ELR (cell line): ENCODE results near the gene YBEY.

Experiments
- DNase-seq: peaks from one replicate; pipeline ENCODE4 v3.0.0-alpha.2; 2015; ENCODE audit warnings: low read depth

The YBEY gene

DNA sequence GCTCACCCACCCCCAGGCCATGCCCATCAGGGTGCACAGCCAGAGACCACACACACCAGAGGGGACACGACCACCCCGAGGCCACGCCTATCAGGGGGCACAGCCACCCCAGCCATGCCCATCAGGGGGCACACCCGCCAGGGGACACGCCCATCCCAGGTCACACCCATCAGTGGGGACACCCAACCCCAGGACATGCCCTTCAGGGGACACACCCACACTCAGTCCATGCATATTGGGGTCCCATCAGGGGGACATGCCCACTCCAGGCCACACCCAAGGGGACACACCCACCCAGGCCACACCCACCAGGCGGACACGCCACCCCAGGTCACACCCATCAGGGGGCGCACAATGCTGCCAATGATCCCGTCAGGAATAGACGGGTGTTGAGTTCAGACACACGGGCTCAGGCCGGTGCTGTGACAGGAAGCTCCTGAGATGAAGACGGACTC lies 21.4 kb upstream of the YBEY start:
- no peak for DNase-seq

DNA sequence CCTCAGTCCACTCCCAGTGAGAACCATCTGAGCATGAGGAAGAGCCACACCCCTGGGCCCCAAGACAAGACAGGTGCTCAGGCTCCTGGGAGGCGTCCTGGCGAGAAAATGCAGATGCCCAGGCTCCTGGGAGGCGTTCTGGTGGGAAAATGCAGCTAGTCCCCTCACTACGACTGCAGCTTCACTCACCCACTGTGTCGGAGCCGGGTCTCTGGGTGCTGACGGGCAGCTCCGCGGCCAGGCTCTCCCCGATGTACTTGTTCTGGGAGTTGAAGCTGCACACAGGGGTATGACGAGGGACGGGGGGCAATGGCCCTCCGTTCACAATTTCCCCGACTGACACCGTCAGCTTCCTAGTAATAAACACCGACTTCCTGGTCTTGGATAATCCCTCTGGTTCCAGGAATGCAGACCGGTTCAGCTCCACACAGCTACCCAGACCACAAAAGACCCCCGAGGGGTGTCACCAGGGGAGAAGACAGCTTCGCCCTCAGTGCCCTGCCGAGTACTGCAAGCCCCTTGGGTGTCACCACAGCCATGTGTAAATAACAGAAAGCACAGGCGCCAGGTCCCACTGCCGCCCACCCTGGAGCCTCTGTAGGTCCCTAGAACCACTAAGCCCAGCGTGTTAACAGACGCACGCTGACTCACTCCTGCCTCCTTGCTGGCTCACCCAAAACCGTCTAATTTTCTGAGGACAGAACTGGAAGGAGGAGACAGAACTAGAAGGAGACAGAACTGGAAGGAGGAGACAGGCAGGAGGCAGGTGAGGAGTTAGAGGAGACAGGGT lies 20.2 kb upstream of the YBEY start:
- peak; percentile 15 for DNase-seq

DNA sequence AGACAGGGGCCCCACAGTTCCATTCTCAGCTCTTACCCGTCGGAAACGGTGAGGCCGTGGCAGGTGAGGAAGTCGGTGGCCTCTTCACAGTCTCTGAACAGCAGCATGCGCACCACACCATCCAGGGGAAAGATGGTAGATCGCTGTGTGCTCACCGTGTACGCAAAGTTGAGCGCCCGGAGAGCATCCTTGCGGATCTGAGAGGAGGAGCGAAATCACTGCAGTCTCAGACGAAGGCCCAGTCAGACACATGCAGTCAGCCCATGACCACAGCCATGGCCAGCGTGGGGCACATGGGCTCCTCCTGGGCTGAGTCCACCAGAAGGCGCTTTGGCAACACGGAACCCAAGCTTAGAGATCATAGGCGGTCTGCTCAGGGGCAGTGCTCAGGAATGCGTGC lies 19.2 kb upstream of the YBEY start:
- no peak for DNase-seq

DNA sequence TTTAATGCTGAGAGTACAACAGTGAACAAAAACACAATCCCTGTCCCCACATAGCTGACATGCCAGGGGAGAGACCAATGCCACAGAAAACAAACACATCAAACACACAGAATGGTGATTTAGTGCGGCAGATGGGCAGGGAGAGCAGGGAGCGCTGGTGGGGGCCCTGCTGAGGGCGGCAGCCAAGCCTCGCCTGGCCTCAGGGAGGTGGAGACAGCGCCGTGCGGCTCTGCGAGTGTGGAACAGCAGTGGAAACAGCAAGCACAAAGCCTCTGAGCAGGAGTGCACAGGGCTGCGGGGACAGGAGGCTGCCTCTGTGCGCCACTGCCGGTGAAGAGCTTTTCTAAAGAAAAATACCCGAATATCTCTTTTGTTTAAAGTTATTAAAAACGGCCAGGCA lies 17.8 kb upstream of the YBEY start:
- DNase-seq, result no peak

DNA sequence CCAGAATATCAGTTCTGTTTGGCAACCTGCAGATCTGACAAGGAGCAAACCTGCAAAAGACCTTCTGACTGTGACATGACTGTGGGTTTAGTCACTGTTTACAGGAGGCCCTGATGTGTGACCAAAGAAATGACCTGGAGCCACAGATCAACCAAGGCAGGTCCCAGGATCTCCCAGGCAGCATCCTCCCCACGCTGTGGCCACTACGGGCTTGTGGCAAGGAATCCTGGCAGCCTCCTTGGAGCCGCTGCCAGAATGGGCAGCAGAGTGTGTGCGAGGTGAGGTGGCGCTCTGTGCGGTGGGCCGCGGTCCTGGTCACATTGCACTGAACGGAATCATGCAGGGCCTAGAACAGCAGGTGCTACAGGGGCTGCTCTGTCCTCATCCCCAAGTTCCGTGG lies 16.7 kb upstream of the YBEY start:
- DNase-seq, result peak; percentile 28

DNA sequence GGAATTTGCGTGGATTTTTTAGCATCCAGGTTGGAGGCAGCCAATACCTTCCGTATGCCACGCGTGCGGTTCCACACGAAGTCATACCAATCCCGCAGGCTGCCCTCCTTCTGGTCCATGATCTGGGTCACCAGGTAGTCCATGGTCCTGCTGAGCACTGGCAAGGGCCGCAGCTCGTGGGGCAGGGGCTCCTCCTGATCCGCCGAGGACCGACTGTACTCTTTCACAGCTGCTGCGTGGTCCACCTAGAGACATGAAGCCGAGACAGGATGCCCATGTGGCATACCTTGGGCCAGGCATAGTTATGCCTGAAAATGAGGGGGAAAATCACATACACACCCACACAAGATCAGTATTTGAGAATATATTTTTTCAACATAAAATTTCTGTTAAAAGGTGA lies 12.8 kb upstream of the YBEY start:
- DNase-seq, result no peak

DNA sequence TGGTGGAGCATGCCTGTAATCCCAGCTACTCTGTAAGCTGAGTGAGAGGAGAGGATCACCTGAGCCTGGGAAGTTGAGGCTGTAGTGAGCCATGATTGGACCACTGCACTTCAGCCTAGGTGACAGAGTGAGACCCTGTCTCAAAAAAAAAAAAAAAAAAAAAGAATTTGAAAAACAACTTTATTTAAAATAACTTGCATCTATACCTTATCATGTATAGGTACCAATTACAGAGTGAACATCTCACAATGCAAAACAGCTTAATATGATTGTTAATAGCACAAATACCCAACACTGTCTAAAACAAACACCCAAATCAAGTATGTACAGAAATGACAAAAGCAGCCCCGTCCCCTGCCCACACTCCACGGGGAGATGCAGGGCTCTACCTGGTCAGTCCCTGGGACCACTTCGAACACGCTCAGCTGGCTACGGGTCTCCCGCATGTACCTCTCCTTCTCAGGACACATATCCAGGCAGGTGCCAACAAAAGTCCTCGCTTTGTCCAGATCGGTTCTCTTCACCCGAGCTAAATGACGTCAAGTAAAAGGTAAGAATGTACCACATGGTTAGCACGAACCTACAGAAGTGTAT lies 11.2 kb upstream of the YBEY start:
- no peak for DNase-seq

DNA sequence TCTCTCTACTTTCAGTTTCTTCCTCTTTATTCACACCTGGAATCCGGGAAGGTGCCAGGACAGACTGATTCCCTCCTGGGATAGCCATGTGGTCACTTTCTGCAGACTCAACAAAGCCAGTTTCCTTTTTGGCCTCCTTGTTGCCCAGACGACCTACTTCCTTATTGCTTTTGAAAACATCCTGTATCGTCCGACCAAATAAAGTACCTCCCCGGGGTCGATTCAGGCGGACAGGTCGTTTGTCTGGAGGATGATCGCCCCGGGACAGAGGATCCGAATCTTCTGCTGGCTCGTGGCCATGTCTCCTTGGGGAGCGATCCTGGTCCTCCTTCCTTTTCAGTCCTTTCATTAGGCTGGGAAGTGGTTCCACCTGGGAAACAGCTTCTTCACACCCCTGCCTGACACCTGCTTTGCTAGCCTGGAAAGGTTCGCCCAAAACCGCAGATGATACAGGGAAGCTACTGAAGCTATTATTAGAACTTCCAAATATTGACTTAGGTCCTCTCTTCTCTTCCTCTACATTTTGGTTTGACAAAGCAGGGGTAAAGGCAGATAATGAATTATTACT lies 2.0 kb upstream of the YBEY start:
- no peak for DNase-seq

DNA sequence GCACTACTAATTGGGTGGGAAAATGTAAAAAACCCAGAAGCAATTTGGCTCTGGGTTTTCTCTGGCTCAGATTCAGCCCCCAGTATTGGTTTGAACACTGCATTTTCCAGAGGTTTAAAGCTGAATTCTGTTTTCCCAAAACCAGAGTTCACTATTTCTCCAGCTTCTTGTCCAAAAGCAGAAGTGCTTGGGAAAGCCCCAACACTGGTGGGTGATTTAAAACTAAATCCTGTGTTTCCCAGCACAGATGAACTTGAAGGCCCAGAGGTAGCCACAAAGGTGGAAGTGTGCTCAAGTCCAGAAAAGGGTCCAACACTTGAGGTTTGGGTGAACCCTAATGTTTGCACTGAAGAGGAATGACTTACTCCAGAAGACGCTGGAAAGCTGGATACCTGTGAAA lies 1.4 kb upstream of the YBEY start:
- no peak for DNase-seq

DNA sequence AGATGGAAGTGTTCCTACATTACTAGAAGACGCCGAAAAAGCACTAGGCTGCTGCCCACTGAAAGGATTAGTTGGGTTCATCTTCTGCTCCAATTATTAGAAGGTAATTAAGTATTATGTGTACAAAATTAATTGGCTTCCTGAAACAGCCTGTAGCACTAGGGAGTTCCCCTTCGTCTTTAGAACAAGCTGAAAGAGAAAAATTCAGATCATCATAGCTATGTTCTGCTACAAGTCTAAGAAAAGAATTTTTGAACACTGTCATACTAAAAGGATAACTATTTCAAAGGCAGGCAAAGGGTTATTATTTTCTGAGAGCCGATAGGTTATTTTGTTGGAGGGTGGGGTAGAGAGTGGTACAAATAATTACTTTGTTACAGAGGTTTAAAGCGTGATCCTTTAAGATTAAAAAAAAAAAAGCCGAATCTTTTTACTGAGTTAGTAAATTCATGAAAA lies 908 bp upstream of the YBEY start, which contains the start of gene MCM3AP:
TSS of gene MCM3AP (minus strand) at position 406 of the 456 bp plus-strand sequence. CDS start at position 81, 325 bp downstream.
- DNase-seq, result no peak

DNA sequence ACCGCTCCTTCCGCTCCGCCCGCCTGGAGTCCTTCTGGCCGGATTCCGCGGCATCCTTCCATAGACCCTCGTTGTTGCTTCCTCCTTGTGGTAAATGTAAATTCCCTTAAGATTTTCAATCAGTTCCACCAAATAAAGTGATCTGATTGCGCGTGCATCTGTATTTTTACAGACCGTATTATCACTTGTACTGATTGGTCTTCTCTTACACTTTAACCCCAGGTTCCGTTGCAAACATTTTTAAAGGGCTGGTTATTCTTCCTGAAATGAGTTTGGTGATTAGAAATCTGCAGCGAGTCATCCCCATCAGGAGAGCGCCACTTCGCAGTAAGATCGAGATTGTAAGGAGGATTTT lies 483 bp downstream of the YBEY start:
- no peak for DNase-seq

DNA sequence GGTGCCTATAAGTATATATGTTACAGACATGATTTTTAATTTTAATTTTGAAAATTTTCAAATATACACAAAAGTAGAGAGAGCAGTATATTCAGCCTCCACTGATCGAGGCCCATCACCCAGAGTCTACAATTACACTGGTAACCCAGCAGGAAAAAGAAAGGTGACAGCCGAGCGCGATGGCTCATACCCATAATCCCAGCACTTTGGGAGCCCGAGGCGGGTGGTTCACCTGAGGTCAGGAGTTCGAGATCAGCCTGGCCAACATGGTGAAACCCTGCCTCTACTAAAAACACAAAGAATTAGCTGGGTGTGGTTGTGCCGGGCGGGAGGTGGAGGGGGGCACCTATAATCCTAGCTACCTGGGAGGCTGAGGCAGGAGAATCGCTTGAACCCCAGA lies 1.4 kb downstream of the YBEY start:
- no peak for DNase-seq

DNA sequence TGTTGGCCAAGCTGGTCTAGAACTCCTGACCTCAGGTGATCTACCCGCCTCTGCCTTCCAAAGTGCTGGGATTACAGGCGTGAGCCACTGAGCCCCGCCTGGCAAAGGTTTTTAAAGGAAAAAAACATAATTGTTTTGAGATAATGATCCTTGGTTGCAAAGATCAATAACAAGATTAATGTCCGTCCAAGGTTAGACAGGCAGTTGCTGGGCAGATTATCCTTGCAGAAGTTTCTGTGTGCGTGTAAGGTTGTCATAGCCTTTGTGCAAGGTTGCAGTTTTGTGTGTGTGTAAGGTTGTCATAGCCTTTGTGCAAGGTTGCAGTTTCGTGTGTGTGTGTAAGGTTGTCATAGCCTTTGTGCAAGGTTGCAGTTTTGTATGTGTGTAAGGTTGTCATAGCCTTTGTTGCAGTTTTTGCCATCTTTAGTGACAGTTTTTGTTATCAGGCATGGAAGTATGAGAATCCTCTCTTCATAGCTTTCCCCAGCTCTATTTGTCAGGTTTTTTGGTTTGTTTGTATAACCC lies 3.6 kb downstream of the YBEY start:
- DNase-seq, result no peak

DNA sequence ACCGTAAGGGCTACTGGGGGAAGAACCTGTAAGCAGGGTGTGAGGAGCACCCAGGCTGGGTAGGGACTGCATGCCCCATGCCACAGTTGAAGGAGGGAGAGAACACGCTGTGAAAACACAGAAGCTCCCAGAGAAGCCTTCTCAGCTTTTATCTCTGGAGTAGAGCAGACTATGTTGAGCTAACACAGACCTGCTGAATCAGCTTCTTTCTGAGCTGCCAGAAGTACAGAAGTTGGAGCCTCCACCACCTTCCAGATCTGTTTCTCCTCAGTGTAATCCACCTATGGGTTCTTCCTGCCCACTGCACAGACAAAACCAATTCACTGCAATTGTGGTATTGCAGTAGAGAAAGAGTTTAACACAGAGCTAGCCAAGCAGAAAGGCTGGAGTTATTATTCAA lies 5.4 kb downstream of the YBEY start:
- no peak for DNase-seq

DNA sequence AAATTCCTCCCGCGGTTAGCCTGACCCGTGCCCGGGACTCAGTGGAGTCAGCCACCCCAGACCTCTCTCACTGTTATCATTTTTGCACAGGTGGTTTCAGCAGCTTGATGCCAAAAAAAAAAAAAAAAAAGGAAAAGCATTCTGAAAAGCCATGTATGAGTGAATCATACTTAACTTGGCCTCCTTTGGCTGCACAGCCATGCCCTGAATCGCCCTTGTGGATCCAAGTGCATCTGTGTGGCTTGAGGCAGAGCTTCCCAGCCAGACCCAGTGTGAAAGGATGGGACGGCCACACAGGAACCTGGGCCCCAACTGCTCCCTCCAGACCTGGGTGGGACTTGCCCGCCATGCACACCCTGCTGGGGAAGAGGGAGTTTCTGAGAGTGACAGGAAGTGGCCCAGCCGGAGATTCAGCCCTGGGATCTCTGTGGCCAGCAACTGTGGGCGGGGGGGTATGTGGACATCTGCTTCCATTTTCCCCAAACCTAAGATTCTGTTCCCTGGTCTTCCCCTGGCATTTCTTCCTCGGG lies 8.6 kb downstream of the YBEY start:
- peak; percentile 48 for DNase-seq

DNA sequence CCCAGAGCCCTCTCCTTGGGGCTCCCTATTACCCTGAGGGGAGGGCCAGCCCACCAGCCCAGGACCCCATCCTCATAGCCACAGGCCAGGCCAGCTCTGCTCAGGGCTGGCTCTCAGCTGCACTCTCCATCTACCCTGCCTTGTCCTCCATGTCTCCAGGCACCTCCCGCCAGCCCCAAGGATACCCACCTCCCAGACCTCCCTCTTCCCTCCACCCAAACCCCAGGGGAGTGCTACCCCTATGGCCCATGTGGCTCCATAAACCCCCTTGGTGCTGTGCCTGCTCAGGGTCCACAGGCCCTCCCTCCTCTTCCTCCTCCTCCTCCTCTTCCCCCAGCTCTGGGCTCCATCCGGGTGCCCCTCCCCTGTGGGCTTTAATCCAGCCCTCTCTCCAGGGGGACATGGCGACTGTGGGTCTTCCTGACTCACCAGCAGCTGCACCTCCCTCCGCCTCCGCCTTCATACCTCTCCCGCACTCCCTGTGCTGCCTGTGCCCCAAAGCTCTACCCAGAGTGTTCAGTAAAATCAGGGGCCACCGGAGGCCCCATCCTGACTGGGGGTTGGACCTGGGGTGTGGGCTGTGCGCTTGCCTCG lies 9.1 kb downstream of the YBEY start:
- DNase-seq, result peak; percentile 26

DNA sequence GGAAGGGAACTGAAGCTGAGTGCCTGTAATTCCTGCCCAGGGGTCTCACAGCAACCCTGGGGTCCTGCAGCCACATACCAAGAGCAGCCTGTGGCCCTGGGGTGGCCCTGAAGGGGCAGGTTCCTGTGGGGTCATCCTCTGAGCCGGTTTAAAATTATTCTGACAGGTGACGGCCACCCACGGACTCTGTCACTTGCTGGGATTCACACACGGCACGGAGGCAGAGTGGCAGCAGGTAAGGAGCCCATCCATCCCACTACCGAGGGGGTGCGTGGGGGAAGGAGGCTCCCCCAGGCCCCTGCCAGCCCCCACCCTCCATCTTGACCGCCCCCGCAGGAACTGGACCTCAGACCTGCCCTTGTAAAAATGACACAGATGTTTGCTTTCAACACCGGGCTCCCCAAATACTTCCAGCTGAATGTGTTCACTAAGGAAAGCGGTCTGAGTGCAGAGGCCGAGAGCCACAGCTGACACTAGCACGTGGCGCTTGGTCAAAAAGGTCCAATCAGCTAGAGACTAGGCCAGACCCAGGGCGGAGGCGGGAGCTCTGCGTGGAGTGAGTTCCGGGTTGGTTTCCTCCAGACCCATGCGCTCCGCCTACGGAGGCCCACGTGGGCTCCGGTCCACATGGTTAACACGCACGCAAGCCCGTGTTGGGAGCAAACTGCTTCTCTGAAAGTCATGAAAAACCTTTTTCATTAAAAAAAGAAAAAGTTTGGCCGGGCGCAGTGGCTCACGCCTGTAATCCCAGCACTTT lies 10.0 kb downstream of the YBEY start:
- peak; percentile 20 for DNase-seq

DNA sequence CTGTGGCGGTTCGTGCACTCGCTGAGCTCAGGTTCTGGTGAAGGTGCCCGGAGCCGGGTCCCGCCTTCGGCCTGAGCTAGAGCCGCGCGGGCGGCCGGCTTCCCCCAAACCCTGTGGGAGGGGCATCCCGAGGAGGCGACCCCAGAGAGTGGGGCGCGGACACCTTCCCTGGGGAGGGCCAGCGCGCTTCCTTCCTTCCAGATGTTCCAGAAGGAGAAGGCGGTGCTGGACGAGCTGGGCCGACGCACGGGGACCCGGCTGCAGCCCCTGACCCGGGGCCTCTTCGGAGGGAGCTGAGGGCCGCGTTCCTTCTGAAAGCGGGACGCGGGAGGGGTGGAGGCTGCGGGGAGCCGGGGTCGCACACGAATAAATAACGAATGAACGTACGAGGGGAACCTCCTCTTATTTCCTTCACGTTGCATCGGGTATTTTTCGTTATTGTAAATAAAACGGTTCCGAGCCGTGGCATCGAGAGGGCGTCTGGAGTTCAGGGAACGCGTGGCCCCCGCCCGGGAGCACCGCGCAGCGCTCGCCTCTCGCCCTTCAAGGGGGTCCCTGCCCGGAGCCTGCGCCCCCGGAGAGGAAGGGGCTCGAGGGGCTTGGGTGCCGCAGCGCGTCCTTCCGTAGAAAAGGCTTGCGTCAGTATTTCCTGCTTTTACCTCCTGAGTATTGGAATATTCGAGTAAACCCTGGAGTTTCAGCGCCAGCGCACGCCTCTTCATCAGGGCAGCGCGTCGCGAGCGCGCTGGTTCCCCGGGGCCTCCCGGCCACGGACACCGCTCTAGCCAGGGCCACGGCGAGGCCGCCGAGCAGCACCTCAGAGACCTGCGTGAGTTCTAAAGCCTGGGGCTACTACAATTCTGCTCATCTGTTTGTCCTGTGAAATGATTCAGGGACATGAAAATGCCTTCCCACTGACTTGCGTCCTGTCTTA lies 11.5 kb downstream of the YBEY start:
- no peak for DNase-seq

DNA sequence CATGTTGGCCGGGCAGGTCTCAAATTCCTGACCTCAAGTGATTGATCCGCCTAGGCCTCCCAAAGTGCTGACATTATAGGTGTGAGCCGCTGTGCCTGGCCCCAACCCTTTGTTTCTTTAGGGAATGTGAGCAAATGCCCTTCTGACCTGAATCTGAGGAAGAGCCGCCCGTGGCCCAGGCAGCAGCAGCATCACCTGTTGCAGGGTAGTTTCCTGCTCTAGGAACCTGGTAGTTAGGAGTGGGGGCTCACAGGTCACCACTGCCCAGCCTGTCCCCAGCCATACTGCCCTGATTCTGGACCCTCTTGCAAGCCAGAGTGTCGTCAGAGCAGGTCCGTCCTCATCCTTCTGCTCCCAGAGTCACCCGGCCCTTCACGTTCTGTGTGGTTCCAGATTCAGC lies 13.0 kb downstream of the YBEY start:
- DNase-seq, result no peak

DNA sequence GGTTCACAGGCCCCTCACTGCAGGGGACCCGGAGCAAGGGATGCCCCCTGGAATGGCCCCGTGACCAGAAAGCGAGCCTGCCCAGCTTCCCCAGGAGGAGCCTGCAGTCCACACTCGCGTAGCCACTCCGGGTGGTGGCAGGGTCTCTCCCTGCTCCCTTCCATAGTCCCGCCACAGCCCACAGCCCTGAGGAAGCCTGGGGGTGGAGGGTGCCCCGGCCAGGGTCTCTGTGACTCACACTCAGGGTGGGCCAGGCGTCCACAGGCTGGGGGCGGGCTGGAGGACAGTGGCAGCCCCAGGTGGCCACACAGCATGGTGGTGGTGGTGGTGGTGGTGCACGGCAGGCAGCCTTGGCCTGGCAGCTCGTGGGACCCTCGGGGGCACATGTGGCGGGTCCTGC lies 15.6 kb downstream of the YBEY start:
- no peak for DNase-seq

DNA sequence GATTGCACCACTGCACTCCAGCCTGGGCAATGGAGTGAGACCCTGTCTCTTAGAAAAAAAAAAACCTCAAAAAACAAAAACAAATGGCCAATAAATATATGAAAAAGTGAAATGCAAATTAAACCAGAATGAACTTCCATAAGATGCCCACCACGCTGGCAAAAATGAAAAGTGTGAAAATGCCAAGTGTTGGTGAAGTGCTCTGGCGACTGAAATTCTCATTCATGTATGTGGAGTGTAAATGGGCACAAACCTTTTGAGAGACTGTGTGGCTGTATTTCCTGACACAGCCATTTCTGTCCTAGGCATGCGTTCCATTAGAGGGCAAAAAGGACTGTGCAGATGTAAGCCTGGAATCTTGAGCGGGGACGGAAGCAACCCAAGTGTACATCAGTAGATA lies 18.3 kb downstream of the YBEY start:
- DNase-seq, result no peak
